ENCODE measurements around the gene RTL1.

Gene RTL1

DNA sequence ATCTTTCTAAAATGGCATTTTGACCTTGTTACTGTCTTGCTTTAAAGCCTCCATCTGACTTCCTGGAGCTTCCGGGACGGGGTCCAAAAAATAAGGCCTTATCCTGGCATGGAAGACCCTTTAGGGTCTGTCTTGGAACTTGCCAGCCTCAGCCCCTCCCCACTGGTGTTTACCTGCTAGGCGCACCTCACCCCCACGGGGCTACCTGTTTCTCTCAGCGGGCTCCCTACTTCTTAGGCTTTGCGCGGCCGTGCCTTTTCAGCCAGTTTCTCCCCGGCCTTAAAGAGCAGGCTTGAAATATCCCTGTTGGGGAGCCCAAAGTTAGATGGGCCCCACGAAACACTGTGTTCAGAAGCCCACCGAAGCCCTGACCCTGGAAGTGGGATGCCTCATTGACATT lies 5.1 kb downstream of the RTL1 start:
- no peak for DNase-seq

DNA sequence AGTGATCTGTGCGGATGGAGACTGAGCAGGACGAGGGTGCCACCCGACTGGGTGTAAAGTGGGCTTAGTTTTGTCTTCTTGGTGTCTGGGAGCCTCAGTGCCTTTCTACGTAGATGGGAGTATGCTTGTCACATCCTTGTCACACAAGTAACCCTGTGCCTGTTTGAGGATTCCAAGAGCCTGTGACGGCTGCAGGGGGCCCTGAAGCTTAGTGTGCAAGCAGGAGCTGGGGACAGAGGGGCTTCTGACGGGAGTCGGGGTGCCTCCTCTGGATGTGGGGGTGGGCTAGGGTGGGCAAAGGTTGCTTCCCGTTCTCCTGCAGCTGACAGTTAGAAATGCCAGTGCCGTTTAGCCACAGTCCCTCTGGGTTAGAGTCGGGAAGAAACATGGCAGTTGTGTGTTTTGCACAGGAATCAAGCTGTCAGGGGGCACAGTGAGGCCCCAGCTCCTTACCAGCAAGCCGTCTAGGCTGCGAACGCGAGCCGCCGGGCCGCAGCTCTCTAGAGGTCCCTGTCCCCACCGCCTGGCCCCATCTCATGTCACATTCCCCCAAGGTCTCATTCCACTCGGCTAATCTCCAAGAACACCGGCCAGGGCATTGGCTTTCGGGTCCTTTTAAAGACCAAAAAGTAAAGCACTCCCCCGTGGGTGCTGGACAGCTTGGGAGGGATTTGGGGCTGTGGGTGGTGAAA lies 7.0 kb downstream of the RTL1 start:
- no peak for DNase-seq

DNA sequence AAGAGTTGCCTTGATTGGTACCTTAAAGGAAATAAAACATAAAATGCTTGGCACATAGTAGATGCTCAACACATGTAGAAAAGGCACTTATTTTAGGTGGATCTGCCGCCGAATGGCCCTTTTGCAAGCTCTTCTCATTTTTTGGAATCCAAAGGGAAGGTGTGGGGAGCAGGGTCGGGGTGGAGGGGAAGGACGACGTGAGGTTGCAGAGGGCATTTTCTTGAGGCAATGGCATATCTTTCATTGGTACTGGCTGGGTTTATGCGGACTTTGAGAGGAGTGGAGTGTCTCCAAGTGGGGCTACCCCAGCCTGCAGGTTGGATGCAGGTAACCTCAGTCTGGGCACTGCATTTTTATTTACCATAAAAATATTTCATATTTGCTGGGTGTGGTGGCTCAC lies 8.1 kb downstream of the RTL1 start:
- DNase-seq, result no peak

DNA sequence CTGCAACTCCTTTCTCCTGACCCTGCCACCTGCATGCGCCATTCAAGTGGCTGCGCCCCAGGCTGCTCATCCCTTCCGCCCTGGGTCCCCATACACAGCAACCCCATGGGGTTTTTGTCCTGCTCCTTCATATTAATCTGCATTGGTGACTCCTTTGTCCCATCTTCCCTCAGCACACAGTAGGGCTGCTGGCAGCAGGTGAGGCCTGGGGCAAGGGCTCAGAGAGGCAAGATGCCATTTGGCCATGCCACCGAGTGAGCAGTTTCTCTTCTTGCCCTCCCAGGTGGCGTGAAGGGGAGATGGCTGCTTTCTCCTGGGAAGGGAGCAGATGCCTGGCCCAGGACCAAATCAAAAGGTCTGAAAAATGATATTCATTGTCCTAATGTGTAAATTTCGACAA lies 9.1 kb downstream of the RTL1 start:
- no peak for DNase-seq

DNA sequence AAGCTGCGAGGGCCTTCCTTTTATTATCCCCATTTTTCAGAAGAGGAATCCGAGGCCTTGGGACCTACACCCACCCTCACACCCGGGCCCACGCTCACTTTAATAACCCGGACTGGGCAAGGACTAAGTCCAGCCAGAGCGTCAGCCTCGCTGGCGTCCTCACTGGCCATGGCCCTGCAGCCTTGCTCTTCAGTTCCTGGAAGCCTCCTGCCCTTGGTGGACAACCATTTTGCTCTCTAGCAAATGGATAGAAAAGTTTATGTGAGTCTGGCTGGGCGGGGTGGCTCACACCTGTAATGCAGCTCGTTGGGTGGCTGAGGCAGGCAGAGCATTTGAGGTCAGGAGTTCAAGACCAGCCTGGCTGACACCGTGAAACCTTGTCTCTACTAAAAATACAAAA lies 9.8 kb downstream of the RTL1 start:
- no peak for DNase-seq

DNA sequence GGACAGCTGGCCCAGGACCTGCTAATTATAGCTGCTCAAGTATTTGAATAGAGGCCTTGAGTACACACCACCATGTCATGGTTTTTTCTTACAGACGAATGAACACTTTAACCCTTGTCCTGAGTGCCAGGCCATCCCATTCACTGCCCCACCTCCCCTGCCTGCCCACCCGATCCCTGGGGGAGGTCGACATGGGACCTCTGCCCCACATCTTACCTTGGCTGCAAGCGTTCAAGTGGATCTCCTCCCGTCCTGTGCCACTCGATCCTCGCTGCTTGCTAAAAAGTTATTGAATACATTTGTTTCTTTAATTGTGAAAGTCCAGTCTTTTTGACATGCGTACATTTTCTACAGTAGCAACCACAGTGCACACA lies 10.3 kb downstream of the RTL1 start:
- no peak for DNase-seq

DNA sequence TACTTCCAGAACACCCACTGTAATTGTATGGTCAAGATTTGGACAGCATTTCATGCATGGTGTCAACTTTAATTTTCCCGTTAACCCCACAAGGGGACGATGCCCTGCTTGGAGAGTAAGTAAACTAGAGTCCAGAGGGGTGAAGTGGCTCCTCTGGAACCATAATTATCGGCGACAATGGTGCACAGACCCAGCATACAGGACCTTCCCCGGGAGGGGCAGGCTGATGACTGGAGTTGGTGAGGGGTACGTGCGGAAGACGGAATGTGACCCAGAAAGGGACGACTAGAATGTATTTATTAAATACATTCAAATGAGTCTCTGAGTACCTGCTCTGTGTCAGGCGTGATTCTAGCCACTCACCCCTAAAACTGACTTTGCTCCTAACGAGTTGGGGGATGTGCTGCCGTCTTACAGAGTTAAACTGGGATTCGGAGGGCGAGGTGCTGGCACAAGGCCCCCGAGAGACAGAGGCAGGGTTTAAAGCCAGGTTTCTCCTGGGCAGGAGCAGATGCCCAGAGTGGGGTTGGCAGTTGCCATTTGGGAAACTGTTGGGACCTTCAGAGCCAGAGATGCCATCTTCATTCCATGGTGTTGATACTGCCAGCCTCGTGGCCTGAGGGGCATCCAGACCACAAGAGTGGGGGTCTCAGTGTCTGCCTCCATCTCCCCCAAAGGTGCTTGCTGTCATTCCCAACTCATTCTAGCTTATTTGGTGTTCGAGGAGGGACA lies 10.9 kb downstream of the RTL1 start:
- no peak for DNase-seq

DNA sequence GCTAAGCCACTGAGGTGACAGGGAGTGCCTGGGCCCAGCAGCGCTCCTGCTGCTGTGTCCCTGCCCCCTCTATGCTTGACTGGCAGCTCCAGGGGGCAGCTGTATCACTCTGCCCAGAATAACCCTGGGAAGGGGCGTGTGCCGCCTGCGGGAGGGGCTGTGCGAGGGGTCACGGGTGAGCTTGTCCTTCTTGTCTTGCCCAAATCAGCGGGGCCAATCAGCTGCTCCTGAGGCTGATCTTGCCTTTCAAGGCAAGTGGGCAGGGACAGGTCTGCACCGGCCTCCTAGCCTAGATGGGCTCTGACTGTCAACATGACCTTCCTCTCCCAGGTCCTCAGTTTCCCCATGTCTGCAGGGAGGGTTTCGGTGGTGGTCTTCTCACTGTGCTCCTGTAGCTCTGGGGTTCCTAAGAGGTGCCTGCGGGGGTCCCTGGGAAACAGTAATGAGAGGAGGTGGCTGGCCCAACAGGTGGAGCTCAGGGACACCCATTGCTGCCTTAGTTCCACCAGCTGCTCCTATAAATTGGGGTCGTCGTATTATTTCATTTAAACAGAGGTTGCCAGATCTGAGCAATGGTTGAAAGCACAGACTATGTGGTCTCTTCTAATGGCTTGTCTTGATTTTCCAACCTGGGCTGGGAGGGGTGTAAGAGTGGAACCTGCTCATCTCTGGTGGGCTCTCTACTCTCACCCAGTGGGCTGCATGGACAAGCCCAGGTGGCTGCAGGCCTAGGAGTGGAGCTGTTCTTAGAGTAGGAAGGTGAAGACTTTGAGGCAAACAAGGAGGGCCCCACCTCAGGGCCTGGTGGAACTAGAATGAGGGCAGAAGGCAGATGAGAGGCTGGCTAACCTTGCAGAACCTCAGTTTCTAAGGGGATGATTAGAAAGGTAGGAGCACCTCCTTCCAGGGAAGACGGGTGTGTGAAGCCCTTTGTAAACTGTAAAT lies 11.7 kb downstream of the RTL1 start:
- DNase-seq, result no peak

DNA sequence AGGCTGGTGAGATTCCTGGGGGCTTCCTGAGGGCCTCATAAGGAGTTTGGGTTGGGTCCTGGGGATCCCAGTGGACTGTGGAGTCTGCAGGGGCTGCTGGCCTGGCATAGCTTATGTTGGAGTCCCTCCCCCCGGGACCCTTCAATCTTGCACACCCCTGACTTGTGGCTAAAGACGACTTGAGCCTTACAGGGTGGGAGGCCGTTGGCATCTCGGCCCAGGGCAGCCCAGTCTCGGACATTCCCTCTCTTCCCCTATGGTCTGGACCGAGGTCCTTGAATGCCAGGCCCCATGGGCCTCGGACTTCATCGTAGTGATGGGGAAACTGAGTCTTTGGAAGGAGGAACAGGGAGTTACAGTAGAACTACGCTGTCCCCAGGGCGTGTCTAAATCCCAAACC lies 12.5 kb downstream of the RTL1 start:
- DNase-seq, result no peak

DNA sequence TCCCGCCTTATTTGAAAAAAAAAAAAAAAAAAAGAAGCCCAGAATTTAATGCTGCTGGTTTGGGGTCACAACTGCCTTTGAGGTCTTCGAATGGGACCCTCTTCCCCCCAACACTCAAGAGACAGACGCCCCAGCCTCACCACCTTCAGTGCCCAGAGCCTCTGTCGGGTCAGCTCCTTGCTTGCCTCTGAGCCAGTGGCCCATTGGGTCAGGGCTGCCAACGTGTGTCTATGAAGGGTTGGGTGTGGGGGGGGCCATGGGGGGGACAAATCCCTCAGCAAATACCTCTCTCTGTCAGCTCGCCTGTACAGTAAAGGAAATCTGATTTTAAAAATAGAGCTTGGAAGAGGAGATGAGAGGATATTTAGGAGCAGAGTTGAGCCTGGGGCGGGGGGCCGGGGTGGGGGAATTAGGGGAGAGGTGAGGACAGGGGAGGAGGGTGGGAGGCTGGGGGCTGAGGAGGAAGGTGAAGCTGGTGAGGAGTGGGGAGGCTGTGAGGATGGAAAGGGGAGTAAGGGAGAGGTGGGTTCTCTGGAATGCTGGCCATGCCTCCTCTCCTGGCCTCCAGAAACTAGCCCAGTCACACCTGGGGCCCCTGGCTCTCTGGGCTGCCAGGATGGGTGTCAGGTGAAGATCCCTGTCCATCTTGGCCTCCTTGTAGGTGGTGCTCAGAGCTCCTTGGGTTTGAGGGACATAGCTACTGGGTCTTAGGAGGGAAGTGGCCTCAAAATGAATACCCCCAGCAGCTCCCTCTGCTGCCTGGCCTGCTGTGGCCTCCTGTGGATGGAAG lies 13.3 kb downstream of the RTL1 start:
- DNase-seq, result no peak

DNA sequence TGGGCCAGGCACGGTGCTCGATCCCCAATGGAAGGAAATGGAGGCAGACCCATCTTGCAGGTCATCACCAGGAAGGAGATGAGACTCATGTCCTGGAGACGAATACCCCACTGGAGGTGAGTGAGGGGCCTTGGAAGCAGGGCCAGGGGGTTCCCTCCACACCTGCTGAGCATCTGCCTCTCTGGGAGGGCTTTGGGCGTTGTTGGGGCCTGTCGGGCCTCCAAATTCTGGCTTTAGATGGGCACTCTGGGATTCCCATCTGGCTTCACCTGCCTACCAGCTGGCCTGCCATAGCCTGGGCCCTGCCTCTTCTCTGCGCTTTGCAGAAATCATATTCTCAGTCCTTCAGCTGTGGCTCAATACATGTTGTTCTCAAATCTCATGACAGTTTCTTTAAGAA lies 13.9 kb downstream of the RTL1 start:
- no peak for DNase-seq

DNA sequence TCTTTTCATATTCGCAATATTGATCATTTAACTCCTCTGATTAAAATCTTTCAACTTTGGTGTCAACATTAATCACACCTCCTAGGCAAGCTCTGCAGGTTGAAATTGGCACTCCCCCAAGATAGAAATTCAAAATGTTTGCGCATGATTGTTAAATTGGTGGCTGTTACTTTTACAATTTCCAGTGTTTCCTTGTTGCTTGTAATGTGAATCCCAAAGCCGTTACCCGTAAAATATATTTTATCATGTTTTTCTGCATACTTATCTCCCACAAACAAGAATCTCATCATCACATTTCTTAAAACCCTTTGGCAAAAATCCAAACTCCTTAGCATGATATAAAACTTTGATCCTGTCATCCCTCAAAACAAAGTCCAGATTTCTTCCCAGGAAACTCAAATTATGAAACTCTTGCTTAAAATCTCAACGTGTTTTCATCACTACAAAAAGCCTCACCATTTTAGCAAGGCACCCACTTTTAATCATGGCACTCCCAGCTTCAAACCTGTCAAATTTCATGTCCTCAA lies 14.7 kb downstream of the RTL1 start:
- no peak for DNase-seq

DNA sequence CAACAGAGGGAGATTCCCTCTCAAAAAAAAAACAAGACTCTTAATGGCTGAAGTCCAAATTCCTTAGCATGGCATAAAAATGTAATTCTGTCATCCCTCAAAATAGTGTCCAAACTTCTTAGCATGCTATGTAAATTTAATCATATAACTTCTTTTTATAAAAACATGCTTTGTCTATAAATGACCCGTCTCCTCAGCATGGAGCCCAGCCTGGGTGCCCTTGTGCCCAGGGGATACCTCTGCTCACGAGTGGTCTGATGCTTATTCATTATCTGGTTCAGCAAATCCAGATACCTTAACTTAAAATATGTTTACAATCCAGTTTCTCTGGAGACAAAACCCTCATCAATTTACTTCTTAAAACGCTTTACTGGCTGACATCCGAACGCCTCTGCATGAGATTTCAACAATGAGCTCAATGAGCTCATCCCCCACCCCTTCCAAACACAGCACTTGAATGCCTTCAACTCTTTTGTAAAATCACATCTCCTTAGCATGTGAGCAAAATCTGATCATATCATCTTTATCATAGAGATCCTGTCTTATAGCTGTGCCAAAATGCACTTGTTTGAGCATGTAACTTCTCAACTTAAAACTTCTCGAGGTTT lies 15.7 kb downstream of the RTL1 start:
- no peak for DNase-seq

DNA sequence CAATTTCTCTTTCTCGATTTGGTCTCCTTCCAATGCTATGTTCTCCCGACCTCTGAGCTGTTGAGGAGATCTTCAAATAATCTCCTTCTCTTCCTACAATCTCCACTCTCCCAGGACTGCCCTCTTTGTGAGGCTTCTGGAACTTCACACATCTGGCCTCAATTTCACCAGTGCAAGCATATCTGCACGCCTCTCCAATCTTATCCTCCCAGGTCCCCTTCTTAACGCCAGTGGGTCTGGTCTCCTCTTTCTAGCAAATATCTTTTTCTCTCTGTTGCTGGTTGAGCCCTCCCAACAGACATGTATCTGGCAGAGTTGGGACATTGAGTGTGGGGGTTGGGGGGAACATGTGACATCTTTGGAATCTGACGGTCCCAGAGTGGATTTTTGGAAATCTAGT lies 17.9 kb downstream of the RTL1 start:
- no peak for DNase-seq

DNA sequence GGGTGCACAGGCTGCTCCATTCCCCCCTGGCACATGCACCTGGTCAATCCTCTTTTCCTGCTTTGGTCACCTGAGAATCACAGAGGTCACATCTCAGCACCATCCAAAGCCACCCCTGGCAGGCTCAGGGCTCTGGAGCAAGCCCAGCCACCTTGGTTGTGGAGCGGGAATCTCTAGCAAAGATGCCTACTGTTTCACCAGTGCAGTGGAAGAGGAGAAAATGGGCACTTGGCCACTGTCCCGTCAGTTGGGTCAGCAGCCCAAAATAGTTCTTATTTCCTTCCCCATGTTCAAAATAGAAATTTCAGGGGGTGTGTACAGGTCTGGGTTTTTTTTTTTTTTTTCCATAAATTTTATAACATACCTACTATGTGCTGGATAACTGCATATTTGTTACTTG lies 18.3 kb downstream of the RTL1 start:
- DNase-seq, result no peak

DNA sequence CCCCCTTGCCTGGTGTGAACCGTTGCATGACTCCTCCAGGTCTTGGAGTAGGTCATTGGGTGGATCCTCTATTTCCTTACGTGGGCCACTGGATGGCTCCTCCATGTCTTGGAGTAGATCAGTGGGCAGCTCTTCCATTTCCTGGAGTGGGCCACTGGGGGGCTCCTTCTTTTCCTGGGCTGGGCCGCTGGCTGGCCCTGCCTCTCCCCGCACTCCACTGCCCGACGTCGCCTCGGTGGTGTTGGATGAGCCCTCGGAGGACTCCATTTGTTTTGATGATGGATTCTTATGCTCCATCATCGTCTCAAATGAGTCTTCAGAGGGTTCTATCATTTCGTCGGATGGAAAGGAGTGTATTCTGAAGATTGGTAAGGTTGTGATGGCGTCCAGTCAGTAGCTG lies 19.1 kb downstream of the RTL1 start:
- DNase-seq, result no peak

DNA sequence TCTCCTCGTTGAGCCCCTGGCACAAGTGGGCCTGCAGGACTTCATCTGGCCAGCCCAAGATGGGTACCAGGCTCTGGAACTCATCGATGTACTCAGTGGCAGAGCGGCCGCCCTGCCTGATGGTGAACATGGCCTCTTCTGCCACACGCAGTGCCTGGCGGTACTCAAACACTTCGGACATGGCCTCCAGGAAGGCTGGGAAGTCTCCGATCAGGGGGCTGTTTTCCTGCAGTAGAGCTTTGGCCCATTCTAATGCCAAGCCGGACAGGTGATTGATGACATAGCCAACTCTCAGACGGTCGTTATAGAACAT lies 19.8 kb downstream of the RTL1 start:
- DNase-seq, result no peak

DNA sequence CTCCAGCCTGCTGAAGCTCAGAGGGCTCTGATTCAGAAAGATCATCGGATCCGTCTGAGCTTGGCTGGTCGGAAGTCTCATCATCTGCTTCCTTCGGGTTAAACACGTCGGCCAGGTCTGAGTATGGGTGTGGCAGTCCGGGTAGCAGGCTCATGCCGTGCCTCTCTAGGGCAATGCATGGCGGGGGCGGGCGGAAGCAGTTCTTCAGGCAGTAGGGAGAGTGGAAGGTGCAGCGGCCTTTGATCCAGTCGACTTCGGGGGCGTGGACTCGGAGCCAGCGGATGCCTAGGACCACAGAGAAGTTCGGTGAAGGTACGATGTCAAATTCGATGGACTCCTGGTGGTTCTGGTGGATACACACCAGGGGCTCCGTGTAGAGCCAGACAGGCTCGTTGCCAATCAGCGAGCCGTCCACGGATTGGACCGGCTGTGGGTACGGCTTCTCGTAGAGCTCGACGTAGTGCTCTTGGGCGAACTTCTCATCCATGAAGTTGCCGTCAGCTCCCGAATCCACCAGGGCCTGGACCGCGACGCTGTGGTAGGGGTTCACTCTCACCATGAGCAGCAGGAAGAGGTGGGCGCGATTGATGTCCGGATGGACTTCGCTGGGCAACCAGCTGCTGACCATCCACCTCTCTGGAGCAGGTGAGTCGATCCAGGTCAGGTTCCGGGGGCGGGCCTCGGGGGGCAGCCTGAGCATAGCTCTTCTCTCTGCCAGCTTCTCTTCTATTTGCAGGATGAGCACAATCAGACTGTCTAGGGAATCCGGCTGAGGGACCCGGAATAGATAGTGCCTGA lies 20.3 kb downstream of the RTL1 start:
- no peak for DNase-seq

DNA sequence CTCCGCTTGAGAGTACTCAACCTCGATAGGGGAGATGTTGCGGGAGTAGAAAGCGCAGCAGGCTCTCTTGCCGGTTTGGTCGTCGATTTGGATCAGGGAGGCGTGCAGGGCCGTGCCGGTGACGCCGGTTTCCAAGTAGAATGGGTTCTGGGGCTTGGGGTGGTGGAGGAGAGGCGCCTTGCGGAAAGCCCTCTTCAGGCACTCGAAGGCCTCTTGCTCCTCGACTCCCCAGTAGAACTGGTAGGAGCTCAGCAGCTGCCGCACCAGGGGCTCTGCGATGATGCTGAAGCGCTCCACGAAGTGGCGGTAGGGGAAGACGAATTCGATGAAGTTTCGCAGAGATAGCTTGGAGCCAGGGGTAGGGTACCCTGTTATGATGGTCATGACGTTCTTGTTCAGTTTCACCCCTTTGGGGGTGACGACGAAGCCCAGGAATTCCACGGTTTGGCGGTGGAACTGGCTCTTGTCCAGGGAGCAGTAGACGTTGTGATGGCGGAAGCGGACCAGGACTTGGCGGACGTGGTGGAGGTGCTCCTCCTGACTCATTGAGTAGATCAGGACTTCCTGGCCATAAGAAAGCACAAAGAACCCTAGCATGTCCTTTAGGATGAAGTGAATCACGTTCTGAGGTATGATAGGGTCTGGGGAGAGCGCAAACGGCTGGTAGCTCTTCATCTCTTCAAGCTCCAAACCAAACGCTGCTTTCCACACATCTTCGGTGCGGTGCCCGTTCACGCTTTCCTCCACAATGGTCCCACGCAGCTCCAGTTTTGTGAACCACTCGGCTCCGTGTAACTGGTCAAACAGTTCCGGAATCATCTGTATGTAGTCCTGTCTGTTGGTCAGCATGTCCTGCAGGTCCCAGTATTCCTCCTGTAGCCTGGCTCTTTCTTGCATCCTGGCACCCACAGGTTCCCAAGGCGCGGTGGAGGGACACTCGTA lies 21.2 kb downstream of the RTL1 start:
- no peak for DNase-seq

Data from suppressor macrophage treated with lipopolysaccharide for 1 hour (primary cell).